WTC11 (cell line): ENCODE results near the gene RETREG1. TPM values are rescaled to one million over a fixed set of nuclear protein-coding genes. Genes with fewer than 3 reads are reported as not detected.

ENCODE experiments used
- ATAC-seq: fragments of 200-7000 bp; cut with Tn5 transposase; 2 replicates; pipeline ENCODE4 v1.10.0; 2021; ENCODE audit warnings: mild to moderate bottlenecking, moderate library complexity
- CTCF ChIA-PET: fragments of 300-600 bp; sonication (Branson Sonifier 250); formaldehyde crosslinking; loops from one replicate; lab custom pipeline; 2021; ENCODE audit warnings: antibody characterized with exemption; lab: Charles Lee
- POLR2A ChIA-PET: fragments of 350-600 bp; sonication (Branson Sonifier 250); formaldehyde crosslinking; loops from one replicate; lab custom pipeline; 2021; ENCODE audit warnings: antibody characterized with exemption; lab: Charles Lee
- DNase-seq: peaks from one replicate; pipeline ENCODE4 v3.0.0; 2021; ENCODE audit warnings: low spot score
- H3K27ac Mint-ChIP-seq: 2 replicates; pipeline ENCODE4 v1.8.0; 2021; ENCODE audit warnings: mixed read lengths
- H3K27me3 Mint-ChIP-seq: 2 replicates; pipeline ENCODE4 v1.8.0; 2021; ENCODE audit warnings: low read depth, mild to moderate bottlenecking, moderate library complexity, mixed read lengths
- H3K36me3 Mint-ChIP-seq: 2 replicates; pipeline ENCODE4 v1.8.0; 2021; ENCODE audit warnings: mixed read lengths
- H3K4me1 Mint-ChIP-seq: 2 replicates; pipeline ENCODE4 v1.8.0; 2022; ENCODE audit warnings: mixed read lengths
- H3K4me3 Mint-ChIP-seq: 2 replicates; pipeline ENCODE4 v1.8.0; 2021; ENCODE audit warnings: mild to moderate bottlenecking, moderate library complexity, mixed read lengths
- H3K9me3 Mint-ChIP-seq: 2 replicates; pipeline ENCODE4 v1.8.0; 2021; ENCODE audit warnings: mixed read lengths
- CREB1 ChIP-seq: sonication (generic); formaldehyde crosslinking; IDR thresholded peaks from 2 replicates; pipeline ENCODE4 v1.8.0; 2023; ENCODE audit warnings: mild to moderate bottlenecking, missing genetic modification reagents
- ELF4 ChIP-seq: sonication (generic); formaldehyde crosslinking; IDR thresholded peaks from 2 replicates; pipeline ENCODE4 v1.8.1; 2022; ENCODE audit warnings: low read depth, mild to moderate bottlenecking, moderate library complexity, missing genetic modification reagents
- ESRRA ChIP-seq: sonication (generic); formaldehyde crosslinking; IDR thresholded peaks from 2 replicates; pipeline ENCODE4 v1.8.1; 2022; ENCODE audit warnings: mild to moderate bottlenecking, missing genetic modification reagents, borderline replicate concordance
- JUN ChIP-seq: sonication (generic); formaldehyde crosslinking; IDR thresholded peaks from 2 replicates; pipeline ENCODE4 v1.8.0; 2023; ENCODE audit warnings: mild to moderate bottlenecking, missing genetic modification reagents
- MXD4 ChIP-seq: fragments of 250-450 bp; sonication (Bioruptor Pico); IDR thresholded peaks from 2 replicates; pipeline ENCODE4 v1.8.0; 2021; ENCODE audit warnings: mild to moderate bottlenecking, moderate library complexity, borderline replicate concordance
- ZNF423 ChIP-seq: fragments of 250-450 bp; sonication (Bioruptor Pico); IDR thresholded peaks from 2 replicates; pipeline ENCODE4 v2.1.2; 2022; ENCODE audit warnings: mild to moderate bottlenecking, moderate library complexity
- total RNA-seq: library from RNA; stranded (reverse); gene quantifications from 3 replicates; pipeline ENCODE4 v1.2.3, GENCODE V29; 2021
- TF ChIP-seq, protein P1 (sequence below): sonication (generic); formaldehyde crosslinking; IDR thresholded peaks from 2 replicates; pipeline ENCODE4 v1.8.1; 2022; ENCODE audit warnings: low read depth, missing genetic modification reagents, borderline replicate concordance
- TF ChIP-seq, protein P2 (sequence below): sonication (generic); formaldehyde crosslinking; IDR thresholded peaks from 2 replicates; pipeline ENCODE4 v1.8.1; 2023; ENCODE audit warnings: mild to moderate bottlenecking, moderate library complexity, missing genetic modification reagents
- TF ChIP-seq, protein P3 (sequence below): sonication (generic); formaldehyde crosslinking; IDR thresholded peaks from 2 replicates; pipeline ENCODE4 v1.8.1; 2022; ENCODE audit warnings: low read depth, mild to moderate bottlenecking, moderate library complexity, missing genetic modification reagents, borderline replicate concordance
- TF ChIP-seq, protein P4 (sequence below): sonication (generic); formaldehyde crosslinking; IDR thresholded peaks from 2 replicates; pipeline ENCODE4 v1.8.0; 2022; ENCODE audit warnings: mild to moderate bottlenecking, missing genetic modification reagents
- TF ChIP-seq, protein P5 (sequence below): sonication (generic); formaldehyde crosslinking; IDR thresholded peaks from 2 replicates; pipeline ENCODE4 v1.8.0; 2022; ENCODE audit warnings: mild to moderate bottlenecking, missing genetic modification reagents
- TF ChIP-seq, protein P6 (sequence below): sonication (generic); formaldehyde crosslinking; IDR thresholded peaks from 2 replicates; pipeline ENCODE4 v1.8.0; 2023; ENCODE audit warnings: mild to moderate bottlenecking, missing genetic modification reagents
- TF ChIP-seq, protein P7 (sequence below): sonication (generic); formaldehyde crosslinking; IDR thresholded peaks from 2 replicates; pipeline ENCODE4 v1.8.1; 2023; ENCODE audit warnings: mild to moderate bottlenecking, missing genetic modification reagents, moderate library complexity

Gene RETREG1
- total RNA-seq, 1 experiment from 2014 or later, result 2.2 TPM

DNA sequence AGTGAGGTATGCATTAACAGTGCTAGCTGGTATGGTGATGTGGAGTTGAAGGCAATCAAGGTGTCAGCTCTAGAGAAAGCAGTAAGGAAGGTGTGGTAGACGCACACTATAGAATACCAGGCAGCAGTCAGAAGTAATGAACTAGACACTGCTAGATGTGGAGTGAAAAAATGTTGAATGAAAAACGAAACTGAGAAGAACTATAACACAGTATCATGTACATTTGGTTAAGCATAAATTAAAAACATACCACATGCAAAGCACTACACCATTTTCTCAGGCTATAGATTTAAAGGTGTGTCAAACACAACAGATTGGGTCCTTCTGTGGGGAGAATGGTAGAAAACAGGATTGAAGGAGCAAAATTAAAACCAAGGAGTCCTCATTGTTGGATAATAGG is 166.6 kb downstream of the RETREG1 start (continued):
- TF ChIP-seq, protein P1, sequence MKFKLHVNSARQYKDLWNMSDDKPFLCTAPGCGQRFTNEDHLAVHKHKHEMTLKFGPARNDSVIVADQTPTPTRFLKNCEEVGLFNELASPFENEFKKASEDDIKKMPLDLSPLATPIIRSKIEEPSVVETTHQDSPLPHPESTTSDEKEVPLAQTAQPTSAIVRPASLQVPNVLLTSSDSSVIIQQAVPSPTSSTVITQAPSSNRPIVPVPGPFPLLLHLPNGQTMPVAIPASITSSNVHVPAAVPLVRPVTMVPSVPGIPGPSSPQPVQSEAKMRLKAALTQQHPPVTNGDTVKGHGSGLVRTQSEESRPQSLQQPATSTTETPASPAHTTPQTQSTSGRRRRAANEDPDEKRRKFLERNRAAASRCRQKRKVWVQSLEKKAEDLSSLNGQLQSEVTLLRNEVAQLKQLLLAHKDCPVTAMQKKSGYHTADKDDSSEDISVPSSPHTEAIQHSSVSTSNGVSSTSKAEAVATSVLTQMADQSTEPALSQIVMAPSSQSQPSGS (CRISPR knock-in tag), result no peak
- TF ChIP-seq ESRRA (no peak), ELF4 (CRISPR knock-in tag) (no peak), ZNF423 (no peak), JUN (CRISPR knock-in tag) (no peak), MXD4 (CRISPR knock-in tag) (no peak), CREB1 (no peak)
- TF ChIP-seq, protein P2, sequence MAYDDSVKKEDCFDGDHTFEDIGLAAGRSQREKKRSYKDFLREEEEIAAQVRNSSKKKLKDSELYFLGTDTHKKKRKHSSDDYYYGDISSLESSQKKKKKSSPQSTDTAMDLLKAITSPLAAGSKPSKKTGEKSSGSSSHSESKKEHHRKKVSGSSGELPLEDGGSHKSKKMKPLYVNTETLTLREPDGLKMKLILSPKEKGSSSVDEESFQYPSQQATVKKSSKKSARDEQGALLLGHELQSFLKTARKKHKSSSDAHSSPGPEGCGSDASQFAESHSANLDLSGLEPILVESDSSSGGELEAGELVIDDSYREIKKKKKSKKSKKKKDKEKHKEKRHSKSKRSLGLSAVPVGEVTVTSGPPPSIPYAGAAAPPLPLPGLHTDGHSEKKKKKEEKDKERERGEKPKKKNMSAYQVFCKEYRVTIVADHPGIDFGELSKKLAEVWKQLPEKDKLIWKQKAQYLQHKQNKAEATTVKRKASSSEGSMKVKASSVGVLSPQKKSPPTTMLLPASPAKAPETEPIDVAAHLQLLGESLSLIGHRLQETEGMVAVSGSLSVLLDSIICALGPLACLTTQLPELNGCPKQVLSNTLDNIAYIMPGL (CRISPR knock-in tag), result no peak
- TF ChIP-seq, protein P3, sequence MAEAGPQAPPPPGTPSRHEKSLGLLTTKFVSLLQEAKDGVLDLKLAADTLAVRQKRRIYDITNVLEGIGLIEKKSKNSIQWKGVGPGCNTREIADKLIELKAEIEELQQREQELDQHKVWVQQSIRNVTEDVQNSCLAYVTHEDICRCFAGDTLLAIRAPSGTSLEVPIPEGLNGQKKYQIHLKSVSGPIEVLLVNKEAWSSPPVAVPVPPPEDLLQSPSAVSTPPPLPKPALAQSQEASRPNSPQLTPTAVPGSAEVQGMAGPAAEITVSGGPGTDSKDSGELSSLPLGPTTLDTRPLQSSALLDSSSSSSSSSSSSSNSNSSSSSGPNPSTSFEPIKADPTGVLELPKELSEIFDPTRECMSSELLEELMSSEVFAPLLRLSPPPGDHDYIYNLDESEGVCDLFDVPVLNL (CRISPR knock-in tag), result no peak
- TF ChIP-seq, protein P4, sequence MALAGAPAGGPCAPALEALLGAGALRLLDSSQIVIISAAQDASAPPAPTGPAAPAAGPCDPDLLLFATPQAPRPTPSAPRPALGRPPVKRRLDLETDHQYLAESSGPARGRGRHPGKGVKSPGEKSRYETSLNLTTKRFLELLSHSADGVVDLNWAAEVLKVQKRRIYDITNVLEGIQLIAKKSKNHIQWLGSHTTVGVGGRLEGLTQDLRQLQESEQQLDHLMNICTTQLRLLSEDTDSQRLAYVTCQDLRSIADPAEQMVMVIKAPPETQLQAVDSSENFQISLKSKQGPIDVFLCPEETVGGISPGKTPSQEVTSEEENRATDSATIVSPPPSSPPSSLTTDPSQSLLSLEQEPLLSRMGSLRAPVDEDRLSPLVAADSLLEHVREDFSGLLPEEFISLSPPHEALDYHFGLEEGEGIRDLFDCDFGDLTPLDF (CRISPR knock-in tag), result no peak

DNA sequence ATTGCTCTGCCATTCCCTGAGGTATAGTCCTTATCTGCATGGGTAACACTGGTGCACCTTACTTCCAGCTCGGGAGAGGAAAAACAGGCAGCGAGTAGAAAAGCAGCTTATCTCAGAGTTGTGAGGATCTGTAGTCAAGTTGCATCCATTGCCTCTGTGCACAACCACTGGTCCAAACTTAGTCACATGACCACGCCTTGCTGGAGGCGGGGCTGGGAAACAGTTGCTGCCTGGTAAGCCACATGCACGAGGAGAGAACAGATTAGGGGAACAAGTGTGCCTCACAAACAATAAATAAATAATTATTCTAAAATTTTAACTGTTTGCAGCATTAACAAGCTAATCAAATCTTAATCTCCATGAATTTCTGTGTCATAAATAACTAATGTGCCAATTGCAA is 169.8 kb downstream of the RETREG1 start:
- H3K27ac Mint-ChIP-seq, result no peak overlapping the region
- POLR2A ChIA-PET, result no interaction called here
- TF ChIP-seq, protein P5, sequence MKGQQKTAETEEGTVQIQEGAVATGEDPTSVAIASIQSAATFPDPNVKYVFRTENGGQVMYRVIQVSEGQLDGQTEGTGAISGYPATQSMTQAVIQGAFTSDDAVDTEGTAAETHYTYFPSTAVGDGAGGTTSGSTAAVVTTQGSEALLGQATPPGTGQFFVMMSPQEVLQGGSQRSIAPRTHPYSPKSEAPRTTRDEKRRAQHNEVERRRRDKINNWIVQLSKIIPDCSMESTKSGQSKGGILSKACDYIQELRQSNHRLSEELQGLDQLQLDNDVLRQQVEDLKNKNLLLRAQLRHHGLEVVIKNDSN (CRISPR knock-in tag), result peak; percentile 60
- TF ChIP-seq, protein P6, sequence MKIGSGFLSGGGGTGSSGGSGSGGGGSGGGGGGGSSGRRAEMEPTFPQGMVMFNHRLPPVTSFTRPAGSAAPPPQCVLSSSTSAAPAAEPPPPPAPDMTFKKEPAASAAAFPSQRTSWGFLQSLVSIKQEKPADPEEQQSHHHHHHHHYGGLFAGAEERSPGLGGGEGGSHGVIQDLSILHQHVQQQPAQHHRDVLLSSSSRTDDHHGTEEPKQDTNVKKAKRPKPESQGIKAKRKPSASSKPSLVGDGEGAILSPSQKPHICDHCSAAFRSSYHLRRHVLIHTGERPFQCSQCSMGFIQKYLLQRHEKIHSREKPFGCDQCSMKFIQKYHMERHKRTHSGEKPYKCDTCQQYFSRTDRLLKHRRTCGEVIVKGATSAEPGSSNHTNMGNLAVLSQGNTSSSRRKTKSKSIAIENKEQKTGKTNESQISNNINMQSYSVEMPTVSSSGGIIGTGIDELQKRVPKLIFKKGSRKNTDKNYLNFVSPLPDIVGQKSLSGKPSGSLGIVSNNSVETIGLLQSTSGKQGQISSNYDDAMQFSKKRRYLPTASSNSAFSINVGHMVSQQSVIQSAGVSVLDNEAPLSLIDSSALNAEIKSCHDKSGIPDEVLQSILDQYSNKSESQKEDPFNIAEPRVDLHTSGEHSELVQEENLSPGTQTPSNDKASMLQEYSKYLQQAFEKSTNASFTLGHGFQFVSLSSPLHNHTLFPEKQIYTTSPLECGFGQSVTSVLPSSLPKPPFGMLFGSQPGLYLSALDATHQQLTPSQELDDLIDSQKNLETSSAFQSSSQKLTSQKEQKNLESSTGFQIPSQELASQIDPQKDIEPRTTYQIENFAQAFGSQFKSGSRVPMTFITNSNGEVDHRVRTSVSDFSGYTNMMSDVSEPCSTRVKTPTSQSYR (CRISPR knock-in tag), result no peak
- TF ChIP-seq, protein P7, sequence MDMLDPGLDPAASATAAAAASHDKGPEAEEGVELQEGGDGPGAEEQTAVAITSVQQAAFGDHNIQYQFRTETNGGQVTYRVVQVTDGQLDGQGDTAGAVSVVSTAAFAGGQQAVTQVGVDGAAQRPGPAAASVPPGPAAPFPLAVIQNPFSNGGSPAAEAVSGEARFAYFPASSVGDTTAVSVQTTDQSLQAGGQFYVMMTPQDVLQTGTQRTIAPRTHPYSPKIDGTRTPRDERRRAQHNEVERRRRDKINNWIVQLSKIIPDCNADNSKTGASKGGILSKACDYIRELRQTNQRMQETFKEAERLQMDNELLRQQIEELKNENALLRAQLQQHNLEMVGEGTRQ (CRISPR knock-in tag), result peak; percentile 85
- ATAC-seq (peak; percentile 72), DNase-seq (no peak)
- CTCF ChIA-PET, result interaction anchor here (1.7 to 1.9 kb wide), 2 partner anchors 9 to 286 kb away, joined by 6 to 10 read pairs; no protein-coding TSS in a partner anchor
- H3K9me3 Mint-ChIP-seq, result no peaks in the 10 kb centered on the region
- H3K4me1 Mint-ChIP-seq, result no peaks in the 10 kb centered on the region
- H3K36me3 Mint-ChIP-seq, result peaks cover 33% of the 10 kb centered on the region
- H3K4me3 Mint-ChIP-seq, result no peak overlapping the region
- no peaks in the 10 kb centered on the region for H3K27me3 Mint-ChIP-seq
